ENCODE measurements around the gene AFF2. TPM values are rescaled to one million over a fixed set of nuclear protein-coding genes. Genes with fewer than 3 reads are reported as not detected.

The AFF2 gene
- total and polyA plus RNA-seq, 8 donors = 0.10 to 84.0 (median 0.72) TPM; not detected in 3

DNA sequence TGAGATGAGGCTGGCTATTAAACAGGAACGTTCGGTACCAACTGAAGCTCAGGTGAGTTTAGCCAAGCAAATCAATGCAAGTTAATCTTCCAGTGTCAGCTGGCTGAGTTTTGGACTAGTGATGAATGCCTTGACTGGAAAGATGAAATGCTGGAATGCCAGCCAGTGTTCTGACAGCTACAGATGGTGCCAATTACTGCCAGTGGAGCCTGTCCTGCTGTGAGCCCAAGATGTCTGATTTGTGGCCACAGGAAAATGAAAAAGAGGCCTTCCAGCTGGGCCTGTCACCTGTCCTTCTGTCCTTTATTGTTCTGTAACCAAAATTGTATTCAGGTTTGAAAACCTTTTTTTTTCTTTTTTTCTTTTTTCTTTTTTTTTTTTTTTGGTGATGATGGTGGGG, 223.1 kb downstream of the AFF2 start:
- H3K4me3 ChIP-seq = no peak overlapping the region
- no peak for DNase-seq
- H3K27me3 ChIP-seq = no peaks in the 10 kb centered on the region
- TF ChIP-seq POLR2A (IDR thresholded peaks at IDR 0.05) = no peak
- no peak for TF ChIP-seq CTCF (IDR thresholded peaks at IDR 0.05)
- TF ChIP-seq POLR2AphosphoS5 (IDR thresholded peaks at IDR 0.05) = no peak
- no peak for TF ChIP-seq EP300 (IDR thresholded peaks at IDR 0.05)
- H3K36me3 ChIP-seq = no peaks in the 10 kb centered on the region
- intact Hi-C loops (cut with DNase I; ENCODE audit: low total_unique reads) = no loop called here
- 68 to 93% (median 91%) methylated on average over 2 of the region's 2 CpGs for WGBS, 5 donors
- H3K9me3 ChIP-seq = no peaks in the 10 kb centered on the region
- H3K4me1 ChIP-seq = no peaks in the 10 kb centered on the region
- no peak overlapping the region for H3K27ac ChIP-seq

DNA sequence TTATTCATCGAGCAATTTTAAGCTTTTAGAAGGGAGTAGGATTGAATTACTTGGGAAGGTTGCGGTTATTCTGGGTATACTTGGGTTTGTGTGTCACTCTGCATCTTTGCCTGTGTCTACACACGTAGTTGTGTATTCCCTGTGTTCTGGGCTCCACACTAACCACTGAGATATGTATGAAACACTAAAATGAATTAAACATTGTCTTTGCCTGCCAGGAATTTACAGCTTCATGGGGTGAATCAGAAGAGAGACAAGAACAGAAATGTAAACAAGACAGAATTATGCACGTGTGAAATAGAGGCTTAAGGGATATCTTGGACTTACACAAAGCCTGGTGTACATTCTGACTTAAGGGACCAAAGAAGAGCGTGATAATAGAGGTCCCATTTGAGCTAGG, 228.5 kb downstream of the AFF2 start:
- DNase-seq = no peak
- H3K27me3 ChIP-seq = no peaks in the 10 kb centered on the region
- WGBS, 5 donors = 57 to 82% (median 67%) methylated on average over 5 of the region's 5 CpGs
- H3K36me3 ChIP-seq = no peaks in the 10 kb centered on the region
- H3K9me3 ChIP-seq = no peaks in the 10 kb centered on the region
- H3K27ac ChIP-seq = no peak overlapping the region
- H3K4me3 ChIP-seq = no peak overlapping the region
- intact Hi-C loops (cut with DNase I; ENCODE audit: low total_unique reads) = no loop called here
- TF ChIP-seq POLR2AphosphoS5 (IDR thresholded peaks at IDR 0.05) (no peak), EP300 (IDR thresholded peaks at IDR 0.05) (no peak), CTCF (IDR thresholded peaks at IDR 0.05) (no peak)
- H3K4me1 ChIP-seq = no peaks in the 10 kb centered on the region

DNA sequence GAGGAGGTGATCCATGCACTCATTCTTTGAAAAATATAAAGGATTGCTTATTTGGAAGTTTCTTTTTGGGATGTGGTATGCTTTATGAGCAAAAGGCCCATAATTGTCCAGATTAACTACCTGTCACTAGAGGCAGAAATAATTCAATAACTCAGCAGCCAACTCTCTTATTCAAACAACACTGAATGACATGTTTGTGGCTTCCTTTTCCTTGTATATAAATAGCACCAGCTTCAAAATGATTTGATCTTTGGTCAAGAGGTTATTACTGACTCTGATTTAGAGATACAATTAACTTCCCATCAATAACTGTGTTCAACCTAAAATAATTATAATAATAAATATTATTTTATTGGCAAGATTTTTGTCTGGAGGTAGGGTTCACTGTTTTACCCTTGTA, 232.3 kb downstream of the AFF2 start:
- H3K27me3 ChIP-seq = no peaks in the 10 kb centered on the region
- no peaks in the 10 kb centered on the region for H3K4me1 ChIP-seq
- no peaks in the 10 kb centered on the region for H3K9me3 ChIP-seq
- no peak overlapping the region for H3K27ac ChIP-seq
- intact Hi-C loops (cut with DNase I; ENCODE audit: low total_unique reads) = no loop called here
- no peaks in the 10 kb centered on the region for H3K36me3 ChIP-seq
- no peak overlapping the region for H3K4me3 ChIP-seq
- TF ChIP-seq EP300 (IDR thresholded peaks at IDR 0.05) = no peak
- TF ChIP-seq POLR2AphosphoS5 (IDR thresholded peaks at IDR 0.05) = no peak
- TF ChIP-seq CTCF (IDR thresholded peaks at IDR 0.05) = no peak
- TF ChIP-seq POLR2A (IDR thresholded peaks at IDR 0.05) = no peak
- no peak for DNase-seq

- WGBS, 5 donors = 26 to 56% (median 44%) methylated on average over 6 of the region's 6 CpGs
- H3K27ac ChIP-seq = no peak overlapping the region
- DNase-seq = peak in 1 of 2 donors; percentile 16
- H3K36me3 ChIP-seq = no peaks in the 10 kb centered on the region
- no peak overlapping the region for H3K4me3 ChIP-seq
- TF ChIP-seq EP300 (IDR thresholded peaks at IDR 0.05) = no peak
- no peak for TF ChIP-seq POLR2AphosphoS5 (IDR thresholded peaks at IDR 0.05)
- TF ChIP-seq POLR2A (IDR thresholded peaks at IDR 0.05) = no peak
- no peak for TF ChIP-seq CTCF (IDR thresholded peaks at IDR 0.05)
- no peaks in the 10 kb centered on the region for H3K9me3 ChIP-seq
- intact Hi-C loops (cut with DNase I; ENCODE audit: low total_unique reads) = no loop called here
- no peaks in the 10 kb centered on the region for H3K27me3 ChIP-seq
- no peaks in the 10 kb centered on the region for H3K4me1 ChIP-seq
Observed at GRCh38 chrX:148741441-148741840, 241.0 kb downstream of the AFF2 start.
